Stimulated activated CD8-positive, alpha-beta memory T cell treated with anti-CD3 and anti-CD28 coated beads, Interleukin-4, amount 100 ng/mL, for 4 hours (primary cell): ENCODE data around the gene XYLB.

Source experiments
- DNase-seq, 2 donors: peaks; one replicate each; pipeline ENCODE4 v3.0.0-alpha.2; 2020; ENCODE audit warnings: low read depth in 2 of 2, low spot score in 1 of 2

Gene XYLB

GRCh38 chr3:38453075-38453912 is 106.7 kb downstream of the XYLB start, which contains the start of gene ACVR2B:
Gene ACVR2B (plus strand): TSS chr3:38453890. CDS start chr3:38454323, 433 bp downstream.
- DNase-seq: peak; percentile 30 to 54

GRCh38 chr3:38453913-38454177 is 107.3 kb downstream of the XYLB start:
- no peak for DNase-seq

GRCh38 chr3:38454178-38454883 is 107.7 kb downstream of the XYLB start:
- no peak for DNase-seq

GRCh38 chr3:38454884-38455638 is 108.5 kb downstream of the XYLB start:
- DNase-seq: no peak

- no peak for DNase-seq
These were observed 109.2 kb downstream of the XYLB start for GRCh38 chr3:38455639-38456430.

- no peak for DNase-seq
These were observed 110.8 kb downstream of the XYLB start for GRCh38 chr3:38457111-38458003.

- DNase-seq: no peak
These were observed 112.4 kb downstream of the XYLB start for GRCh38 chr3:38458796-38459498.

GRCh38 chr3:38459499-38460048 is 113.0 kb downstream of the XYLB start:
- DNase-seq: no peak

- DNase-seq: no peak
These were observed 114.0 kb downstream of the XYLB start for GRCh38 chr3:38460377-38461270.
